ENCODE measurements around the gene SLC12A8.

Gene SLC12A8

DNA sequence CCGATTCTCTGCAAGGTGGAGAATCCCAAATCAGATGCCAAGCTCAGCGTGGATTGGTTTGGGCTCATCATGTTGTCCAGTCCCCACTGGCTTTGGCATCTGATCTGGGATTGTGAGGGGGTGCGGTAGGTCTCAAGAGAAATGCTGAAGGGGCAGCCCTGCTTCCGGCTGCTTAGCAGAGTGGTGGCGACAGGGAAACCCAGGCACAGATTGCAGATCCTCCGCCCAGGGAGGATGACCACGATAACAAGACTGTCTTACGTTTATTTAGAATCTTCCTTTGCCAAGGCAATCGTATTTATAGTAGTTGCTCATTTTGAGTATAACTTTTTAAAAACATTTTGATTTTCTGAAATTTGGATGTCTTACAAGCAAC is 61.1 kb downstream of the SLC12A8 start:
- Mint-ChIP-seq H3K36me3 (ENCODE audit: insufficient read depth) (no peaks in the 10 kb centered on the region), H3K4me1 (ENCODE audit: low read depth in 2 of 2) (peaks cover 4 to 7% of the 10 kb centered on the region in 2 donors), H3K9me3 (no peaks in the 10 kb centered on the region), H3K27ac (no peak overlapping the region), H3K4me3 (no peak overlapping the region), H3K27me3 (peaks cover 0 to 7% of the 10 kb centered on the region in 2 donors)
- no peak for DNase-seq
- no peak for ATAC-seq (replicated peaks)

DNA sequence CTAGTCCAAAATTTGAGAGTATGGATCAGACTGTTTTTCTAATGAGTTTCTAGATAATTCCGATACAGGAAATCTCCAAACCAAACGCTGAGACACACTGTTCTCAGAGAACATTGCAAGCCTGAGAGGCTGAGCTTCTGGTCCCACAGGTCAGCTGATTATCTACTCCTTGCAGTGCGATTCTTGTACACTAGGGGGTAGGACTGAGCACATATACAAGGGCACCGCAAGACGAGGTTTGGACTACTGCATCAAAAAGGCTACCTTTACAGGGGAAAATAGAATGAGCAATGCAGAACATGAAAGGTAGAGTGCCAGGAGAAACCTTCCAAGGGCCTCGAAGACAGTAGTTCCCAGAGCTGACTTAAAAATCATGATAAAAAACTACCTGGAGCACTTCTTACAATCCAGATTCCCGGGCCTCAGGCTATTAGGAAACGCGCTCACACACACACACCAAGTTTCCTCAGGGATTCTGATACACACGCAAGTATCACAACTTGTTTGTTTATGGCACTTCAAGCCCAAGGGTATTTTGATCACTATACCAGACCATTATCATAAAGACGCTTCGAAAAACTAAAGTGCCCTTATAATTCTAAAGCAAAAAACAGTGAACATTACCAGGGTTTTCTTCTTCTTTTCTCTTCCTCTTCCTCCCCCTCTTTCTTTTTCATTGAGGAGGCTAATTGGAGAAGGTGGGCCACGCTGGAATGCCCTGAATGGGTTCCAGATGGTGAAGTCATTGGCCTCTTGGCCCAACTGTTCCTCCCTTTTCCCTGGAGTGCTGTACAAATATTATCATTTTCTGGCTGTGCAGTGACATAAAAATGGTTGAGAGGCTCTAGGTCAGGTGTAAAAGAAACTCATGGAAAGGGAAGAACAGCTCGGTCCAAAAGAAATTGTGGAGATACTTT is 61.8 kb downstream of the SLC12A8 start:
- Mint-ChIP-seq H3K27ac (no peak overlapping the region), H3K9me3 (no peaks in the 10 kb centered on the region), H3K36me3 (ENCODE audit: insufficient read depth) (no peaks in the 10 kb centered on the region), H3K4me1 (ENCODE audit: low read depth in 2 of 2) (peaks cover 4 to 7% of the 10 kb centered on the region in 2 donors), H3K27me3 (peaks cover 0 to under 1% of the 10 kb centered on the region in 2 donors), H3K4me3 (no peak overlapping the region)
- ATAC-seq (replicated peaks) (peak; percentile 75), DNase-seq (peak; percentile 35 to 50 (median 45))

DNA sequence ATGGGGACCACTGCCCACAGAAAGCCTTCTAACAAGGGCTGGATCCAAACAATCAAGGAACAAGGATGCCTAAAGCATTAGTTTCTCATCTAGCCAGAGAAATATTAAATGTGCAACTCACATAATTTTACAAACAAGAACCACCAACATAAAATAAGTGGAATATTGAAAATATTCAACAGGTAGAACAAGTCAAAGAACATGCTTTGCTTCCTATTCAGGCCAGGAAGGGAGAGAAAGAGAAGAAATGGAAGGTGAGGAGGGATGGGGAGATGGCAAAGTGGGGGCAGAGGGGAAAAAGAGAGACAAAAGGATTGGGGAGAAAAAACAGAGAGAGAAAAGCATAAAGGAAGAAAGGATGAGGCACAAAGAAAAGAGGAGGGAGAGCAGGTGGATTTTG is 63.1 kb downstream of the SLC12A8 start:
- H3K4me3 Mint-ChIP-seq = no peak overlapping the region
- peak overlapping the region in 1 of 2 donors; percentile 82 for H3K27ac Mint-ChIP-seq
- no peaks in the 10 kb centered on the region for H3K9me3 Mint-ChIP-seq
- no peak for ATAC-seq (replicated peaks)
- DNase-seq = no peak
- H3K4me1 Mint-ChIP-seq (ENCODE audit: low read depth in 2 of 2) = no peaks in the 10 kb centered on the region
- no peaks in the 10 kb centered on the region for H3K36me3 Mint-ChIP-seq (ENCODE audit: insufficient read depth)
- H3K27me3 Mint-ChIP-seq = no peaks in the 10 kb centered on the region

DNA sequence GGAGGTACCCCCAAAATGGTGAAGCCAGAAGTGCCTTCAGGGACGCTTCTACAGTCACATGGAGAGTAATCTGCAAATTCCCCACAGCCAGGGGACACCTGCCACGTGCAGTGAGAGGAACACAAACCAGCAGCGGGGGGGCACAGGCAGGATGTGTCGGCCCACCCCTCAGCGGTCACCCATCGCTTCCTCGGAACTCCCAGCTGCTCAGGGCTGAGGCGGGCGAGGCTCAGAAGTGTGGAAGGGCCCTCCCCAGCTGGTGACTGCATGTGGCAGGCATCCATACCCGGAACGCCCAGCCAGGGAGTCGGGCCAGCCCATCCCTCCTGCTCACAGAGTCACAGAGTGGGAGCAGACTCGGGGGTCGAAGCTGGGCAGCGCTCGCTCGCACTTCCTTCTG is 63.7 kb downstream of the SLC12A8 start:
- Mint-ChIP-seq H3K9me3 (no peaks in the 10 kb centered on the region), H3K27ac (no peak overlapping the region)
- no peak for ATAC-seq (replicated peaks)

DNA sequence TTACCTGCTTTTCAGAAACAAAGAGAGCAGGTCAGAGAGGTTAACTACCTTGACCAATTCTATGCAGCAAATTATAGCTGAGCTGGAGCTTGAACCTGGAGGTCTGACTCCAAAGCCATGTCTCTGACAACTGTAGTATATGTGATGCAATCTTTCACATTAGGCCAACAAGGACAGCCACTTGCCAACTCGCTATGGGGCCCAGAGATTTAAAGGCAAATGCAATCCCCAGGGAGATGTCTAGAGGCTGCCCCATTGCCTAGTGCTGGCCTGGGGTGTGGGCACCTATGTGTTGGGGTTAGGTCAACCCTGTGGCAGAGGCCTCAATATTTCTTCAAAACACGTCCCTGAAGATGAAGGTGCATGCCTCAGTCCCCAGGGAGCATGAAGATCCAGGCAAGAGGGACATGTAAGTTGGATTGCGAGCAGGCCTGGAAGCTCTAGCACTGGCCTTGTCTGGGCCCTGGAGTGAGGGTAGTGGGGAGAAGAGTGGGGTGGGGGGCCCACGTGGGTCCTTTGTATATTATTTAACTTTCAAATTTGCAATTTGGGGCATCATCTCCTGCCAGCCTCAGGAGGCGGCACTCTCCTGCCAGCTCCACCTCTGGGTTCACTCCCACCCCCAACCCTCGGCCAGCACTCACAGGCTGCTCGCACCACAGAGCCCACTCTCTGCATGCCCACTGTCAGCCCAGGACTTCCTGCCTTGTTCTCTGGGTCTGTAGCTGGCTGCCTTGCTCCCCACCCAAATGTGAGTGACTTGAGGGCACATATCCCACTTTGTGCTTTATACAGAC is 64.3 kb downstream of the SLC12A8 start:
- Mint-ChIP-seq H3K27ac (peak overlapping the region; percentile 16 to 46), H3K4me3 (no peak overlapping the region), H3K4me1 (ENCODE audit: low read depth in 2 of 2) (peaks cover 1 to 4% of the 10 kb centered on the region in 2 donors), H3K36me3 (ENCODE audit: insufficient read depth) (no peaks in the 10 kb centered on the region), H3K9me3 (no peaks in the 10 kb centered on the region), H3K27me3 (no peaks in the 10 kb centered on the region)
- ATAC-seq (replicated peaks) (no peak), DNase-seq (no peak)

More for the DNA sequence above, 63.7 kb downstream of the SLC12A8 start:
- Mint-ChIP-seq H3K4me1 (ENCODE audit: low read depth in 2 of 2) (no peaks in the 10 kb centered on the region), H3K36me3 (ENCODE audit: insufficient read depth) (no peaks in the 10 kb centered on the region), H3K27me3 (no peaks in the 10 kb centered on the region), H3K4me3 (no peak overlapping the region)
- no peak for DNase-seq

DNA sequence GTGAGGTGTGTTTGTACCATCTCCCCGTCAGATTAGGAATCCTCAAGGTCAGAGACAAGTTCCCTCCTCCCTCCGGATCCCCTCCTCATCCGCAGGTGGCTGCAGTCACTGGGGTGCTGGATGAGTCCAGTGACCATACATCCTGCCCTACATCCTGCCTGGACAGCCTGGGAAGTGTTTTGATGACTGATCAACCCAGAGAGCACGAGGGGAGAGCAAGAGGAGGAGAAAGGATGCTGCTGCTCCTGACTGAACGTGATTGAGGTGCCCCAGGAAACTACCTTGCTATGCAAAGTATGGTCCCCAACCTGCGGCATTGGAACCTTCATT is 65.1 kb downstream of the SLC12A8 start:
- ATAC-seq (replicated peaks) (no peak), DNase-seq (no peak)
- H3K27ac Mint-ChIP-seq = no peak overlapping the region

DNA sequence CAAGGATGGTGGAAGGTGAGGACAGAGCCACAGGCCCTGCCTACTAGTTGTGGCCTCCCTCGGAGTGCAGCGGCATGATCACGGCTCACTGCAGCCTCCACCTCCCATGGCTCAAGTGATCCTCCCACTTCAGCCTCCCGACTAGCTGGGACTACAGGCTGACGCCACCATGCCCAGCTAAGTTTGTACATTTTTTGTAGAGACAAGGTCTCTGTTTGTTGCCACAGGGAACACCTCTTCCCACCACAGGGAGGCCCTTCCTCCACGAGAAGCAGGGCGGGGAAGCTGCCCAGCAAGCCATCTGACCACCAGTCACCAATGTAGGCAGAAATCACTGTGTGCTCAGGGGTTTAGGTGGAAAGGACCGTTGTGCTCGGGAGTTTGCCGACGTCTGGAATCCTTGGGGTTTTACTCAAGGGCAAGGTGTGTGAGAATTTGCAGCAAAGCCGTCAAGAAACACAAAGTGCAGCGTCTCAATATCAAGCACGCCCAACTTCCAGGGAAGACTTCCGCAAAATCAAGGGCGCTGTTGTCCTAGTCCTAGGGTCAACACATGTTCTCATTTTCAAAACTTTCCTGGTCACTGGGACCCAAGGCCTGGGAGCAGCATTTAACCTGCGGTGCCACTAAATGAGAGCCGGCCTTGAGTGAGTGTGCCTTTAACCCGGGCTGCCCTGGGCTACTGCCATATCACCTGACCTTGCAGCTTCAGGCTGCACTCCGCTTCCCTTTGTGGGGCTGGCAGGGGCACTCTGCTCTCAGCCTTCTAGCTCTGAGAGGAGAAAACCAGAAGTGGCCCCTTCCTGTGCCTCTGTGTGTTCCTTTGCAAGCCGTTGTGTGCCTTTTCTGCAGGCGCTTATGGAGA is 65.7 kb downstream of the SLC12A8 start:
- ATAC-seq (replicated peaks) (peak; percentile 31), DNase-seq (no peak)
- no peak overlapping the region for H3K27ac Mint-ChIP-seq
- H3K36me3 Mint-ChIP-seq (ENCODE audit: insufficient read depth) = peaks cover under 1% of the 10 kb centered on the region
- no peaks in the 10 kb centered on the region for H3K27me3 Mint-ChIP-seq
- H3K9me3 Mint-ChIP-seq = no peaks in the 10 kb centered on the region
- H3K4me1 Mint-ChIP-seq (ENCODE audit: low read depth in 2 of 2) = peaks cover 7 to 13% of the 10 kb centered on the region in 2 donors
- no peak overlapping the region for H3K4me3 Mint-ChIP-seq

More for the DNA sequence above, 65.1 kb downstream of the SLC12A8 start:
- Mint-ChIP-seq H3K9me3 (no peaks in the 10 kb centered on the region), H3K4me3 (no peak overlapping the region), H3K36me3 (ENCODE audit: insufficient read depth) (no peaks in the 10 kb centered on the region), H3K4me1 (ENCODE audit: low read depth in 2 of 2) (peaks cover 6 to 8% of the 10 kb centered on the region in 2 donors), H3K27me3 (no peaks in the 10 kb centered on the region)

DNA sequence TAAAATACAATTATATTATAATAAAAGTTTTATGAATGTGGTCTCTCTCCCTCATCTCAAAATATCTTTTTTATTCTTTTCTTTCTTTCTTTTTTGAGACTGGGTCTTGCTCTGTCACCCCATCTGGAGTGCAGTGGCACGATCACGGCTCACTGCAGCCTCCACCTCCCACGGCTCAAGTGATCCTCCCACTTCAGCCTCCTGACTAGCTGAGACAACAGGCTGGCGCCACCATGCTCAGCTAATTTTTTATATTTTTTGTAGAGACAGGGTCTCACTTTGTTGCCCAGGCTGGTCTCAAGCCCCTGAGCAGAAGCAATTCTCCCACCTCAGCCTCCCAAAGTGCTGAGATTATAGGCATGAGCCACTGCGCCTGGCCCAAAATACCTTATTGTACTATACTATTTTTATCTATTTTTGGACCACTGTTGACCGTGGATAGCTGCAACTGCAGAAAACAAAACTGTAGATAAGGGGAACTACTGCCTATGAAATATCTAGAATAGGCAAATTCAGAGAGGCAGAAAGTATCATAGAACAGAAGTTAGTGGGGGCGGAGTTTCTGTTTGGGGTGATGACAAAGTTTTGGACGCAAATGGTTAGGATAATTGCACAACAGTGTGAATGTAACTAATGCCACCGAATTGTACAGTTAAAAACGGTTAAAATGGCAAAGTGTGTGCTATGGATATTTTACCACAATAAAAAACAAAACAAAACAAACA is 66.6 kb downstream of the SLC12A8 start:
- DNase-seq (no peak), ATAC-seq (replicated peaks) (no peak)
- no peaks in the 10 kb centered on the region for H3K9me3 Mint-ChIP-seq
- H3K4me3 Mint-ChIP-seq = no peak overlapping the region
- peak overlapping the region in 1 of 2 donors; percentile 49 for H3K27ac Mint-ChIP-seq
- no peaks in the 10 kb centered on the region for H3K27me3 Mint-ChIP-seq
- peaks cover 15 to 16% of the 10 kb centered on the region in 2 donors for H3K4me1 Mint-ChIP-seq (ENCODE audit: low read depth in 2 of 2)
- H3K36me3 Mint-ChIP-seq (ENCODE audit: insufficient read depth) = peaks cover 4% of the 10 kb centered on the region

DNA sequence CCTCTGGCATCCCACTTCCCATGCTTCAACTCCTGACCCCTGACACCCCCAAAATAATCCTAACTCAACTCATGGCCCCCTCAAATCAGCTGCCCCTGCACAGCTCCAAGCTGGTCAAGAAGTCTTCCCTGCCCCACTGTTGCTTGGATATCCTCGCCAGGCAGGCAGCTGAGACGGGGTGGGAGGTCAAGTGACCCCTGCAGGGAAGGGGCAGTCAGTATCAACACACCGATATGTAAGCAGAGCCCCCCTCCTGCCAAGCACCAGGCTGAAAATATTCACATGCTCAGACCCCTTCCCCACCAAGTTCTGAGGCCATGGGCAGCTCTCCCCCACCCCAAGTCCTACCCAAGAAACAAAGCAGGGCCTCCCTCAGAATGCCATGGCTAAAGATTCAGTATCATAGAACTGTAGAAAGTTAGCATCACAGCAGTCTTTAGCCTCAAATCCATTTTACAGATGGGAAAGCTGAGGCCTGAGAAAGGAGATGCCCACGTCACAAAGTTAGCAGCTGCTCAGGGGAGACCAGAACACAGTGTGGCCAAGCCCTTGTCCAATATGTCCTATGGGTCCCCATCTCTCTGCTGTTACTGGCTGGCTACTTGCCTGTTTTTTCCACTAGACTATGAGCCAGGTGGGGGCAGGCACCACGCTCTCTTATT is 67.8 kb downstream of the SLC12A8 start:
- Mint-ChIP-seq H3K27me3 (no peaks in the 10 kb centered on the region), H3K27ac (peak overlapping the region; percentile 60 to 74), H3K36me3 (ENCODE audit: insufficient read depth) (peaks cover 7% of the 10 kb centered on the region), H3K4me1 (ENCODE audit: low read depth in 2 of 2) (peaks cover 21 to 22% of the 10 kb centered on the region in 2 donors), H3K4me3 (no peak overlapping the region), H3K9me3 (no peaks in the 10 kb centered on the region)
- ATAC-seq (replicated peaks) (no peak), DNase-seq (no peak)

DNA sequence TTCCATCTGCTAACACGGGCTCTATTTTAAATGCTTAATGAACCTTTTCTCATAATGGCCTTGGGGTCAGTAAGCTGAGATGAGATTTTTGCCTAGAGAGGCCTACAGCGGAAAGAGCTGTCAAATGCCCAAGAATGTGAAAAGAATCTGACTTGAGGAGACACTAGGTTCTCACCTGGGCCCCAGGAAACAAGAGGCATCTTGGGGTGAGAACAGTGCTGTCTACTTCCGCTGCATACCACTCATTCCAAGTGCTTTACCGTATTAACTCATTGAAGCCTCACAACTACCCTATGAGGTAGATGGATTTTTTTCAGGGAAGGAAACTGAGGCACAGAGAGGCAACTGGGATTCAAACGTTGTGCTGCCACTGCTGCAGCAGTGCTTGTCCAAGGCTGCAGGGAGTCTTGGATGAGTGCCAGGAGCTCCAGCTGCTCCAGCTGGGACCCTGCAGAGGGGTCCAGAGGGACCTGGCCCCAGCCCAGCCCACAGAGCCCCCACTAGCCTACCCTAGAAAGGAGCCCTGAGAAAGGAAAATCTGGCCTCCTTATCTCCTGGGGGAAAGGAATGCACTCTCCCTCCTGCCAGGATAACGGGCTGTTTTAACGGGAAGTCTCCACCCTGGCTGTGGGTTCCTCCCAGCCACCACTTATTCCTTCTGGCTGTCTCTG is 68.4 kb downstream of the SLC12A8 start:
- H3K27ac Mint-ChIP-seq = peak overlapping the region; percentile 60 to 74
- no peak overlapping the region for H3K4me3 Mint-ChIP-seq
- no peak for DNase-seq
- H3K27me3 Mint-ChIP-seq = no peaks in the 10 kb centered on the region
- no peak for ATAC-seq (replicated peaks)
- peaks cover 22 to 25% of the 10 kb centered on the region in 2 donors for H3K4me1 Mint-ChIP-seq (ENCODE audit: low read depth in 2 of 2)
- H3K9me3 Mint-ChIP-seq = no peaks in the 10 kb centered on the region
- peaks cover 7% of the 10 kb centered on the region for H3K36me3 Mint-ChIP-seq (ENCODE audit: insufficient read depth)

DNA sequence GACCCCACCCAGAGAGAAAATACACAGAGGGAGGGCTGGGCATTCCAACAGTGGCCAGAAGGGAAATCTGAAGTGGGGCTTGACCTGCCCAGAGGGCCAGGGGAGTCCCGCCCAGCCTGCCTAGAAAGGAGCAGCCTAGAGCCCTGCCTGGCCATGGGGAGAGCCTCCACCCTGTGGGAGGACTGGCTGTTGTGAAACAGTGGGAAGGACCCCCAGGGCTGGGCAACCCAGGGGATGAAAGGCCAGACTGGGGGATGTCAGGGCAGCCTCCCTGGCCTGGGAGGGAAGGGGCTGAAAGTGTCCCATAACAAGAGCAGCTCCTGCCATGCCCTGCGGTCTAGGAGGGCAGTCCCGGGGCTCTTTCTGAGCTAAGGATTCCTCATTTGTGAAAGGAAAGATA is 69.0 kb downstream of the SLC12A8 start:
- peaks cover 7% of the 10 kb centered on the region for H3K36me3 Mint-ChIP-seq (ENCODE audit: insufficient read depth)
- no peak for ATAC-seq (replicated peaks)
- H3K27ac Mint-ChIP-seq = peak overlapping the region in 1 of 2 donors; percentile 60
- no peak overlapping the region for H3K4me3 Mint-ChIP-seq
- no peaks in the 10 kb centered on the region for H3K27me3 Mint-ChIP-seq
- no peaks in the 10 kb centered on the region for H3K9me3 Mint-ChIP-seq
- no peak for DNase-seq
- peaks cover 22 to 25% of the 10 kb centered on the region in 2 donors for H3K4me1 Mint-ChIP-seq (ENCODE audit: low read depth in 2 of 2)

DNA sequence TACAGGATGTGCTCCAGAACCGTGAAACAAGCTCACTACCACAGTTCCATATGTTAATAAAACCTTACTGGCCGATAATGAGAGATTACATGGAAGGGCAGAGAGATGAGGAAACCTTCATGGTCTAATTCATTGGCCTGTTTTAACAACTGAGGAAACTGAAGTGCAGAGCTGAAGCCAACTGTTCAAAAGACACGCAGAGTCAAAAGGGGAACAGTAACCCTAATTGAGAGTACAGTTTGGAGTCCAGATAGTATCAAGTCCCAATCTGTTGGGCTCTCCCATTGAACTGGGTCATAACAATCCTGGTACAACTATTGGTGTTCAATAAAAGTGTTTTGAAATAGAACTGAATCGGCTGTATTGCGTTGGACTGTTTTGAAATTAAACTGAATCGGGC is 69.6 kb downstream of the SLC12A8 start:
- no peak for DNase-seq
- no peak for ATAC-seq (replicated peaks)
- Mint-ChIP-seq H3K9me3 (no peaks in the 10 kb centered on the region), H3K27ac (no peak overlapping the region), H3K4me3 (peak overlapping the region; percentile 85 to 88), H3K36me3 (ENCODE audit: insufficient read depth) (peaks cover 8% of the 10 kb centered on the region), H3K27me3 (no peaks in the 10 kb centered on the region), H3K4me1 (ENCODE audit: low read depth in 2 of 2) (peaks cover 22 to 25% of the 10 kb centered on the region in 2 donors)

Measured in effector memory CD8-positive, alpha-beta T cell (primary cell).